Measurements from ENCODE around the gene APBA2.

The APBA2 gene

DNA sequence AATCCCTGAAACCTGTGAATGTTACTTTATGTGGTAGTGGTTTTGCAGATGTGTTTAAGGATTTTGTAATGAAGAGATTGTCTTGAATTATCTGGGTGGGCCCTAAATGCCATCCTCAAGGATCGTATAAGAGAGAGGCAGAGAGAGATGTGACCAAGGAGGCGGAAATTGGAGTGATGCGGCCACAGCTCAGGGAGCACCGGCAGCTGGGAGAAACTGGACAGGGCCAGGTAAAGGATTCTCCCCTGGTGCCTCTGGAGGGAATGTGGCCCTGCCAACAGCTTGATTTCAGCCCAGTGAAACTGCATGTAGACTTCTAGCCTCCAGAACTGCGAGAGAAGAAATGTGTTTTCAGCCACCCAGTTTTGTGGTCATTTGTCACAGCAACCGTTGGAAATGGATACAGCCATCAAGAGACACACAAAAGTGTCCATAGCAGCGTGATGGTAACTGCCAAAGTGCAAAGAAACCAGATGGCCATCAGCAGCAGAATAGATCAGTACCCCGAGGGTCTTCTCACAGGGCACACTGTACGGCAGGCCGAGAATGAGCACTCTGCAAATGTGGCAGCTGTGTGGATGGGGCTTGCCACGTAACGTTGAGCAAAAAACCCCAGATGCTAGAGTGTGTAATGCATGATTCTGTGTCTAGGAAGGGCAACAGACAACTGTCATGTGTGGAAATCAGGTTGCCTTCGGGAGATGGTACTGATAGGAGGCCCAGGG is 12.2 kb downstream of the APBA2 start:
- Histone ChIP-seq H3K36me3 (ENCODE audit: low read depth) (no peaks in the 10 kb centered on the region), H3K4me1 (ENCODE audit: insufficient read depth, poor library complexity, severe bottlenecking) (peaks cover 7% of the 10 kb centered on the region), H3K4me3 (ENCODE audit: severe bottlenecking) (no peak overlapping the region), H3K9me3 (ENCODE audit: severe bottlenecking) (no peaks in the 10 kb centered on the region), H3K27me3 (ENCODE audit: insufficient read depth, poor library complexity, severe bottlenecking) (no peaks in the 10 kb centered on the region), H3K27ac (ENCODE audit: poor library complexity, severe bottlenecking) (no peak overlapping the region)
- DNase-seq (ENCODE audit: low spot score) (no peak), ATAC-seq (ENCODE audit: low read depth) (no peak)
- TF ChIP-seq, protein P1, sequence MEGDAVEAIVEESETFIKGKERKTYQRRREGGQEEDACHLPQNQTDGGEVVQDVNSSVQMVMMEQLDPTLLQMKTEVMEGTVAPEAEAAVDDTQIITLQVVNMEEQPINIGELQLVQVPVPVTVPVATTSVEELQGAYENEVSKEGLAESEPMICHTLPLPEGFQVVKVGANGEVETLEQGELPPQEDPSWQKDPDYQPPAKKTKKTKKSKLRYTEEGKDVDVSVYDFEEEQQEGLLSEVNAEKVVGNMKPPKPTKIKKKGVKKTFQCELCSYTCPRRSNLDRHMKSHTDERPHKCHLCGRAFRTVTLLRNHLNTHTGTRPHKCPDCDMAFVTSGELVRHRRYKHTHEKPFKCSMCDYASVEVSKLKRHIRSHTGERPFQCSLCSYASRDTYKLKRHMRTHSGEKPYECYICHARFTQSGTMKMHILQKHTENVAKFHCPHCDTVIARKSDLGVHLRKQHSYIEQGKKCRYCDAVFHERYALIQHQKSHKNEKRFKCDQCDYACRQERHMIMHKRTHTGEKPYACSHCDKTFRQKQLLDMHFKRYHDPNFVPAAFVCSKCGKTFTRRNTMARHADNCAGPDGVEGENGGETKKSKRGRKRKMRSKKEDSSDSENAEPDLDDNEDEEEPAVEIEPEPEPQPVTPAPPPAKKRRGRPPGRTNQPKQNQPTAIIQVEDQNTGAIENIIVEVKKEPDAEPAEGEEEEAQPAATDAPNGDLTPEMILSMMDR (IDR thresholded peaks at IDR 0.05; ENCODE audit: poor library complexity, severe bottlenecking), result no peak

DNA sequence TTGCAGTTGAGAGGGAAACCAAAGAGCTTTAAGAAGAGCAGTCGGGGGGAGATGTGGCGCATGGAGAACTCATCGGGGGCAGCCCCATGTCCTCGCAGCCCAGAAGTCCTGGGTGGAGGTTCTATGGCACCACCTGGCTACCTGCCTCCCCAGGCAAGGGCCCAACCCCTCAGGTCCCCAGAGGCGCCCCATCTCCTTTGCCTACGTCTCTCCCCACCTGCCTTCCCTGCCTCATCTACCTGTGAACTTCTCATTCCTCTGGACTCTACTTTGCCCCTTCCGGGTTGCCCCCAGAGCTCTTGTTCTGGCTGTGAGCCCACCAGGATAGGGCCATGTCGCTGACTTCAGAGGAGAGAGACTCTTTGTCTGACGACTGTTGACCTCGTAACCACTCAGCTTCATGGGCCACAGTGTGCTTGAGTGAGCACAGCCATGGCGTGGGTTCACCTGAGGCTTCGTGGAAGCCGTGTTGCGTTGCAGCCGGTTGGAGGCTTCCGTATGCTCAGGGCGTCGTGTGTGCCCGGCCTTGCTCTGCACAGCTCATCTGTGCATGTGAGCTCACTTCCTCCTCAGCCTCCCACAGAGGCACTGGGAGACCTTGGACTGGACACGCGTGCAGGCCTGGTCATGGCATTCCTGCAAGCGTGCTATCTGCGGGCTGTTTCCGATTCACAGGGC is 13.4 kb downstream of the APBA2 start:
- TF ChIP-seq, protein P1 (IDR thresholded peaks at IDR 0.05; ENCODE audit: poor library complexity, severe bottlenecking), result no peak
- no peaks in the 10 kb centered on the region for H3K36me3 ChIP-seq (ENCODE audit: low read depth)
- ATAC-seq (ENCODE audit: low read depth) (no peak), DNase-seq (ENCODE audit: low spot score) (no peak)
- no peaks in the 10 kb centered on the region for H3K9me3 ChIP-seq (ENCODE audit: severe bottlenecking)
- peaks cover 7% of the 10 kb centered on the region for H3K4me1 ChIP-seq (ENCODE audit: insufficient read depth, poor library complexity, severe bottlenecking)
- no peak overlapping the region for H3K4me3 ChIP-seq (ENCODE audit: severe bottlenecking)
- no peak overlapping the region for H3K27ac ChIP-seq (ENCODE audit: poor library complexity, severe bottlenecking)
- H3K27me3 ChIP-seq (ENCODE audit: insufficient read depth, poor library complexity, severe bottlenecking), result no peaks in the 10 kb centered on the region

DNA sequence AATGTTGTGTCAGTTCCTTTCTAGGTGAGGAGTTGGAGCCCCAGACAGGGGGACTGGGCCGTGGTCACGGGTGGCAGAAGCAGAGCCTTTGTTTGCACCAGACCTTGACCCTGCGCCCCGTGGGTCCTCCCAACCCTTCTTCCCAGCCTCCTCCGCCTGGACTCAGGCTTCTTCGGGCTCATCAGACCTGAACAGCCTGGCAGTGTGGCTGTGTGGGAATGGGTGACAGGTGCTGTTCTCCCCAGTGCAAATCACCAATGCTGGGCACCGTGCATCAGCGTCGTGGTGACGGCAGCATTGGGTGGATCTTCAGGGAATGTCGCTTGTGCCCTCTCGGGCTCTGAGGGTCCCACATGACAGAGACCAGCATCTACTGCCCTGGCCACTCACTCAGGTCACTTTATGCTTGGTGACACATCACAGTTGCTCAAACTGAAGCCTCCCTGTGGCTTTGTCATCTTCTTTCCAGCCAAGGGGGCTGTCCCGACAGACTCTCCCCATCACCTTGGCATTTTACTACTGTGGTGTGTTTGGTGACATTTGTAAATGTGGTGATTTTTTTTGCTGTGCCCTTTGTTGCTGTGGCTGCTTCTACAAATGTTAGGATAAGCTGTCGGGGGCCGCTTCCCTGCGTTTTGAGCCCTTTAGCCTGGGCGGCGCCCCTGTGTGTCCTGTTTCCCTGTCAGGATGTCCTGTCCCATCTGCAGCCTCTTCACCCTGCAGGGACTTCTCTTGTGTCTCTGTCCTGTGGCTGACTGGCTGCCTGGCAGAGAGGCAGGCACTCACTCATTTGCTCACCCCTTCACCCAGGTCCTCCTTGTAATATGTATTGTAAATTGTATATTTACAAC is 14.5 kb downstream of the APBA2 start:
- H3K4me3 ChIP-seq (ENCODE audit: severe bottlenecking), result no peak overlapping the region
- H3K27ac ChIP-seq (ENCODE audit: poor library complexity, severe bottlenecking), result no peak overlapping the region
- H3K9me3 ChIP-seq (ENCODE audit: severe bottlenecking), result no peaks in the 10 kb centered on the region
- no peak for ATAC-seq (ENCODE audit: low read depth)
- TF ChIP-seq, protein P1 (IDR thresholded peaks at IDR 0.05; ENCODE audit: poor library complexity, severe bottlenecking), result no peak
- peak; percentile 60 for DNase-seq (ENCODE audit: low spot score)
- no peaks in the 10 kb centered on the region for H3K27me3 ChIP-seq (ENCODE audit: insufficient read depth, poor library complexity, severe bottlenecking)
- peaks cover 7% of the 10 kb centered on the region for H3K4me1 ChIP-seq (ENCODE audit: insufficient read depth, poor library complexity, severe bottlenecking)
- no peaks in the 10 kb centered on the region for H3K36me3 ChIP-seq (ENCODE audit: low read depth)

DNA sequence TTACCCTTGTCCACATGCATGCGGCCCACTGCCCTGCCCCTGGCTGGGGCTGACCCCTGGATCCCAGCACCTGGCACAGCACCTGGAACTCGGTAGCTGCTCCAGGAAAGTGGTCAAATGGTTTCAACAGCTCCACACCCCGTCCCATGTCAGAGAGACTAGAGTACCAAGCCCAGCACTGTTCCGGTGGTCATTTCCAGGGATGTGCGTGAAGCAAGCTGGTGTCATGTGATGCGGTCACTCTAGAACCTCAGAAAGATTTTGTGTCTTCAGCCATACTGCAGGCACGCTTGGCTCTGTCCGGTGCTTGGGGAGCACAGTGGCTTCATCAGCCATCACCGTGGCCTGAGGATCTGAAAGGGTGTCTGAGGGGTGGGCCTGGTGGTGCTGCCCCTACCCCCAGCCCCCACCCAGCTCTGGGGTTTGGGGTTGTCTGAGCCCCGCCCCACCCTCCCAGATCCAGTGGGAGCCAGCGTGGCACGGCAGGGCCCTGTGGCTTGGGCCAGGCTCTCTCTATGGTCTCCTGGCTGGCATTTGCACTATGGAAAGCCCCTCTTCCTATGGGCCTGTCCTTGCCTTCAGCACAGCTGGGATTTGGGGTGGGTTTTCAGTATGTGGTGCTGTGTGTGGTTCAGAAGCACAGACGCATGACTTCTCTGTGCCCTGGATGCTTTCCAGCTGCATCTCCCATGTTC is 15.3 kb downstream of the APBA2 start:
- ATAC-seq (ENCODE audit: low read depth) (no peak), DNase-seq (ENCODE audit: low spot score) (peak; percentile 60)
- H3K36me3 ChIP-seq (ENCODE audit: low read depth), result no peaks in the 10 kb centered on the region
- H3K4me1 ChIP-seq (ENCODE audit: insufficient read depth, poor library complexity, severe bottlenecking), result peaks cover 7% of the 10 kb centered on the region
- no peak overlapping the region for H3K4me3 ChIP-seq (ENCODE audit: severe bottlenecking)
- no peak overlapping the region for H3K27ac ChIP-seq (ENCODE audit: poor library complexity, severe bottlenecking)
- TF ChIP-seq, protein P1 (IDR thresholded peaks at IDR 0.05; ENCODE audit: poor library complexity, severe bottlenecking), result no peak
- no peaks in the 10 kb centered on the region for H3K27me3 ChIP-seq (ENCODE audit: insufficient read depth, poor library complexity, severe bottlenecking)
- H3K9me3 ChIP-seq (ENCODE audit: severe bottlenecking), result no peaks in the 10 kb centered on the region
